Stimulated activated CD4-positive, alpha-beta T cell treated with anti-CD3 and anti-CD28 coated beads, TNF-alpha, amount 100 ng/mL, for 48 hours (primary cell): Measurements from ENCODE around the gene U2AF2.

Source experiments
- DNase-seq, 3 donors: peaks; one replicate each; pipeline ENCODE4 v3.0.0-alpha.2; 2020; ENCODE audit warnings: low read depth in 3 of 3

The U2AF2 gene

DNA sequence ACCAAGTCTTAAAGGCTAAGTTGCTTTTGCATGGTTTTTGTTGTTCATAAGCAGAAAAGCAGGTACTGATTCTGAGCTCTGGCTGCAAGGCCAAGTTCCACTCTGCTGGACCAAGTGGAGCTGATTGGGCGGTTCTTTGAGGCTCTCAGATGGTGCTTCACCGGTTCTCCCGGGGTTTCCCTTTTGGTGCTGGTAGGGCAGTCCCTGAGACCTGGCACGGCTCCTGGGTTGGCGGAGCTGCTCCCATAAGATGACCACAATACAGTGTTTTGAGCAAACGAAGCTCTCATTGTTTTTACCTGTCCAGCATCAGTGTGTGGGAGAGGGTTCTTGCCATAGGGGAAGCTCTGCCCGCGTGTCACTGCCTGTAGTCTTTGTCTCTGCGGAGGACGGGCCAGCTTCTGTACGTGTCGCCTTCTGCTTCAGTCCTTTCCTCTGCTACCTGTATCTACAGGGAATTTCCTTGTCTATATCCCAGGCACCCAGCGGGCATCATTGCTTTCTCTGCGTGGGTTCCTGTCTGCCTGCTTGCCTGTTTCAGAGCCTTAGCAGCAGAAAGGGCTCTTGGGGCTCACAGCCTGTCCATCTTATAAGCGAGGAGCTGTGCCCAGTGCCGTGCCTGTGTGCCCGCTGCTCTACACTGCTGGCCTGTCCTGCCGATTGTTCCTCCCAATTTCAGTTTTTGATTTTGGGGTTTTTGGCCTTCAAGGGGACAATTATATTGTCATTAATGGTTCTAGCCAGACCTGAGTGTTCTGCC, 2.3 kb downstream of the U2AF2 start:
- DNase-seq, result no peak

DNA sequence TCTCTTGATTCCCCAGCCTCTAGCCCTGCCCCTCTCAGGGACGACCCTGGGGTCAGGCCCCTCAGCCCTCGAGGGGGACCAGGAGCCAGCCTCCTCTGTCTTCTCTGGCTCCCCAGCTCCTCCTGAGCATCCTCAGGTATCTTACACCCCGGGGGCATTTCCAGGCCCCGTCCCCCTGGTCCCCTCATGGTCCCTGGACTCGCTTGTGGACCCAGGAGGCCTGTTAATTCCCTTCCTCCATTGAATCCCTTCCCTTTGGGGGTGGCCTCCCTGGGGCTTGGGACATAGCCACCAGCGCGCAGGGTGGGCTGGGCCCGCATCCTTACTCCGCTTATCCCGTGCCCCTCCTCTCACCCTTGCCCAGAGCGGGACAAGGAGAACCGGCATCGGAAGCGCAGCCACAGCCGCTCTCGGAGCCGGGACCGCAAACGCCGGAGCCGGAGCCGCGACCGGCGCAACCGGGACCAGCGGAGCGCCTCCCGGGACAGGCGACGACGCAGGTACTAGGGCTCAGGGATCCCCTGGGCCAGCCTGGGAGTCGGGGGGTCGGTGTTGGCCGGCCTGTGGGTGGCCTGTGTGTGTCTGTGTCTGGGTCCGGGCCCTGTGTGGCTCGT, 4.1 kb downstream of the U2AF2 start:
- DNase-seq, result no peak

DNA sequence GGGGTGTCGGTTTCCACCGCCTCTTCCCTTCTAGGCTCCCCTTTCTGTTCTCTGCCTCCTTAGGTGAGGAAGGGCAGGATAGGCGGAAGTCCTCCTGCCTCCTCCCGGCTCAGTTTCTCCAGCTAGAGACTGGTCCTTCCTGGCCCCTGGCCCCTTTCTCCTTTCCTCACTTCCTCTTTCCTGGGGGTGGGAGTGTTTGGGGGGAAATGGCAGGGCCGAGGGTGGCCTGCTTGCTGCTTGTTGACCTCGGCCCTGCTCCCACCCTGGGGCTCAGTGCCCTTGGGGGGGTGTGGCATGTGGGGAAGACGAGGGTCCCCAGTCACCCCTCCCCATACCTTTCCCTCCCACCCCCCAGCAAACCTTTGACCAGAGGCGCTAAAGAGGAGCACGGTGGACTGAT, 5.0 kb downstream of the U2AF2 start:
- DNase-seq, result no peak

DNA sequence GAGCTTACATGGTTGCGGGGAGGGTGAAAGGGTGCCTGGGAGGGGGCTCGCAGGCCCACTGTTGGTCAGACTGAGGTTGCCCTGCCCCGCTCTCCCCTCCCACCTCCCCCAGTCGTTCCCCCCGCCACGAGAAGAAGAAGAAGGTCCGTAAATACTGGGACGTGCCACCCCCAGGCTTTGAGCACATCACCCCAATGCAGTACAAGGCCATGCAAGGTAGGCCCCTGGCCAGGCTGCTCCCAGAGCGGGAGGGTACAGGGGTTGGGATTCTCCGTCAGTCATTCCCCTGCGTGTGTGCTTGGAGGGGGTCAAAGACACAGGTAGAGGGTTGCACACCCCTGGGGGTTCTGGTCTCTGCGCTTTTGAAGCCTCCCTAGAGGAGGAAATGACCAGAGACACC, 5.6 kb downstream of the U2AF2 start:
- no peak for DNase-seq

DNA sequence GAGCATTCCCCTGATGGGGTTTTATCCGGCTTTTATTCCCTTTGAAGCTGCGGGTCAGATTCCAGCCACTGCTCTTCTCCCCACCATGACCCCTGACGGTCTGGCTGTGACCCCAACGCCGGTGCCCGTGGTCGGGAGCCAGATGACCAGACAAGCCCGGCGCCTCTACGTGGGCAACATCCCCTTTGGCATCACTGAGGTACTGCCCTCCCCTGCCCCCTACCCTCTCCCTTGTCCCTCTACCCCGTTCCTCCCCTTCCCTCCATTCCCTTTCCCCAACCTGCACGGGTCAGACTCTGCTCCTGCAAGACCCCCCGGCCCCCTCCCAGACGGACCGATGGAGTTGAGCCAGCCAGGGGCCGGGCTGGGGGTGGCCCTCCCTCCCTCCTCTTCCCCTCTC, 6.2 kb downstream of the U2AF2 start:
- DNase-seq, result no peak

DNA sequence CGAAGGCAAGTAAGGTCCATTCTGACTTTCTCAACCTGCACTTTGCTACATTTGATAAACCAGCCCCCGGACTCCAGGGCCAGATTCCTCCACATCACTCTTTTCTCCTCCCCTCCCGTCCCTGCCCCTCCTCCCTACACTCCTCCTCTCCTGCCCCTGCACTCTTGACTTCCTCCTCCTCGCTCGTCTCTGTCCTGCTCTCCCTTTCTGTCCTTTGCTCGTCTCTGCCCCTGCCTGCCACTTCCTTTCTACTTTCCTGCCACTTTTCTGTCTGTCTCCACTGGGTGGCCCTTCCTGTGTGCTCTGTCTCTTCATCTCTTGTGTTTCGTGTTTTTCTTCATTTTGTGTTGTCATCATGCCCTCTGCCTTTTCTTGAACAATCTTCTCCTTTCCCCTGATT, 7.0 kb downstream of the U2AF2 start:
- DNase-seq, result no peak

DNA sequence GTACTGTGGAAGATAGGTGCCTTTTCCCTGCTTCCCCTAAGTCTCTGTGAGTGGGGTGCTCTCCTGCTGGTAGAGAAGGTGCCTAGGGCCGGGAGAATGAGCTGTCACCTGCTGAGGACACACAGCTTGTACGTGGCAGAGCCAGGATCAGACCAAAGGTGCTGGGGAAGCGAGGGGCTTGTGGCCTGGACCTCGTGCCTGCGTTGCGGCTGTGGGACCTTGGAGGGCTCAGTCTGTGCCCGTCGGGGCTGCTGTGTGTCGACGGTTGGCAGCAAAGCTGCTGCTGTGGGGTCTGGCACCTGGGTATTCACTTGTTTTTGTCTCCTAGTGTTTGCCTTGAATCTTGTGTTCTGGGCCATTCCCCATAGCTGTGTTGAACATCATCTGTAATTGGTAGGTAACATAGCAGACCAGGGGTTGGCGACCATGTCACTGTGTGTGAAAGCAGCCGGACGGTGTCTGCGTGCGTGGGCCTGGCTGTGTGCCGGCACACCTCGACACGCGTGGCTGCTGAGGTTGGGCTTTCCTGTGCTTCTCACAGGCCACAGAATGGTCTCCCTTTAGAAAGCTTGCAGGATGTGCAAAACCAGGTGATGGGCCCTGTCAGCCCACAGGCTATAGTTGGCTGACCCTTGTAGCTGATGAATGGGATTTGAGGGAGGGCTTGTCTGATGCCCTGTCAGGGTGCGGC, 9.2 kb downstream of the U2AF2 start:
- no peak for DNase-seq

DNA sequence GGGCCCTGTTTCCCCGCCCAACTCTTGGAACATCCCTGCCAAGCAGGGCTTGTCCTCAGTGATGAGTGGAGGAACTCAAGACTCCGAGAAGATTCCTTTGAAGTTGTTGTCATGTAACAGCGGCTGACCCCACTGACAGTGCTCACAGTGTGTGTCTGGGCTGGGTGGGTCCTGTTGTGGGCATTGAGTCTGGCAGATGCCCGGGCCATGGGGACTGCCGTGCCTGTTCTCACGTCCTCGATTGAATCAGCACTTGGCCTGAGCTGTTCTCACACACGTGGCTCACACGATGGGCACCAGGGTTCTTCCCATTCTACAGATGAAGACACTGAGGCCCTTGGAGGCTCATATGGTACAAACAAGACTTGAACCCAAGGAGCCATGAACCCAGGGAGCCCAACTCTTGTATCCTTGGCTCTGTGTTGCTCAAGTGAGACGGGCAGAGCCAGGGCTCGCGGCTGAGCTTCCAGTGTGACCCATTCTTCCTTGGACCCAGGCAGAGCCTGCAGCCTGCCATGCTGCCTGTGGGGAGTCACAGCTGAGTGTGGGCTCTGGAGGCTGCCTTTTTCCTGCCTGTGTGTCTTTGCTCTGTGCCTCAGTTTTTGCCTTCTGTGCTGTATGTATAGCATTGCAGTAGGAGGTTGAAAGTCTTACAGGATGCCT, 11.6 kb downstream of the U2AF2 start:
- DNase-seq, result no peak

DNA sequence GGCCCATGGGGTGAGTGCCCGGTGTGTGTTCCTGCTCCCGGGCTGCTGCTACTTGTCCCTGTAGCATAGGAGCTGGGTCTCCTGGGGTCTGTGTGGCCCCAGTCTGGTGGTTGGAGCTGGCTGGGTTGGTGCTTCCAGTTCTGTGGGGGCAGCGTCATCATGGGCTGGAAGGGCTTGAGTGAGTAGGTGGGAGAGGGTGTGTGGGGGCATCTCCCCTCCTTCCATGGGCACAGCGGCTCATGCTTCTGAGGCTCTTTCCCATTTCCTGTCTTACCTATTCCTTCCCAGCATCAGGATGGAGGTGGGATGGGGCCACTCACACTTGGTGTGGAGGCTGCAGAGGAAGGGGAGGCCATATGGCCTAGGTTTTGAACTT, 12.2 kb downstream of the U2AF2 start:
- no peak for DNase-seq

DNA sequence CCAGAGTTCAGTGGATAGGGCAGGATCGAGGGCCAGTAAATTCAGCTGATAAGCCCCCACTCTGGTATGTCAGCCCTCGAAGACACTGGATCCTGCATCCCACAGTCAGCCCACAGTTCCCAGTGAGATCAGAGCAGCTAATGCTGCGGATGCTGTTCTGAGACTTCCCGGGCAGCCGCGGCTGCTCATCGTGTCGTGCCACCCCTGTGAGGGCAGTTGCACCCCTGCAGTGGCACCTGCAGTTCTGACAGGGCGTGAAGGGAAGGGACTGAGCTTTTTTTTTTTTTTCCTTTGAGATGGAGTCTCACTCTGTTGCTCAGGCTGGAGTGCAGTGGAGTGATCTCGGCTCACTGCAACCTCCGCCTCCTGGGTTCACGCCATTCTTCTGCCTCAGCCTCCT, 12.7 kb downstream of the U2AF2 start:
- DNase-seq, result no peak

DNA sequence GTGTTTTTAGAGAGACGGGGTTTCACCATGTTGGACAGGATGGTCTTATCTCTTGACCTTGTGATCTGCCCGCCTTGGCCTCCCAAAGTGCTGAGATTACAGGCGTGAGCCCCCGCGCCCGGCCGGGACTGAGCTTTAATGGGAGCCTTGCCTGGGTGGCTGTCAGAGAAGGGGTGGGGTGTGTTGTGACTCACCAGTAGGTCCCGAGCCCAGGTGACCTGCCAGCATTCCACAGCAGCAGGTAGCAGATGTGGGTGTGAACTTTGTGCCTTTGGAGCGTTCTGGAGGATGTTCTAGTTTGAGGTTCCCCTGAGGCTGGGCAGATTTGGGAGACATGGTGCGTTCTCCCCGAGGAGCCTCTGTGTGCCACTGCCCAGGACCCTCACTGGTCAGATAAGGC, 13.1 kb downstream of the U2AF2 start:
- no peak for DNase-seq

DNA sequence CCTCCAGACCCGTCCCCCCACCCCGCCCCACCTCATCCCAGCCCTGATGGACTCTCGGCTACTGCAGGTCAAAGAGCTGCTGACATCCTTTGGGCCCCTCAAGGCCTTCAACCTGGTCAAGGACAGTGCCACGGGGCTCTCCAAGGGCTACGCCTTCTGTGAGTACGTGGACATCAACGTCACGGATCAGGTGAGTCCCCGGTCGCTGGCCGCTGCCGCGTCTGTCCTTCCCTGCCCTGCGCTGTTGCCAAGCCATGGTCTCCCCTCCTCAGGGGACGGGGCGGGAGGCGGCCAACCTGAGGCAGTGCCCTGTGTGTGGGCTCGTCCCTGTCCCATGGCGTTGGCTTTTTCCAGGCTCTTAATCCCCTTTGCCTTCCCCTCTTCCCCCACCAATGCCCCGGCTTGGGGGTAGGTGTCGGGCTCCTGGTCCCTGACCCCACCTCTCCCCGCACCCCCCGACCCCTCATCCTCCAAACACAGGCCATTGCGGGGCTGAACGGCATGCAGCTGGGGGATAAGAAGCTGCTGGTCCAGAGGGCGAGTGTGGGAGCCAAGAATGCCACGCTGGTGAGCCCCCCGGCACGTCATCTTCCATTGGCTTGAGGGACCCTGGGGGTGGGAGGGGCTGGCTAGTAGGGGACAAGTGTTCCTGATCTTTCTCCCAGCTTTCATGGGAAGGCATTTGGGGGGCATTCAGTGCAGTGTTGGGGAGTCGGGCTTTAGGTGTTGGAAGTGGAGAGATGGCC, 13.9 kb downstream of the U2AF2 start:
- DNase-seq, result no peak

DNA sequence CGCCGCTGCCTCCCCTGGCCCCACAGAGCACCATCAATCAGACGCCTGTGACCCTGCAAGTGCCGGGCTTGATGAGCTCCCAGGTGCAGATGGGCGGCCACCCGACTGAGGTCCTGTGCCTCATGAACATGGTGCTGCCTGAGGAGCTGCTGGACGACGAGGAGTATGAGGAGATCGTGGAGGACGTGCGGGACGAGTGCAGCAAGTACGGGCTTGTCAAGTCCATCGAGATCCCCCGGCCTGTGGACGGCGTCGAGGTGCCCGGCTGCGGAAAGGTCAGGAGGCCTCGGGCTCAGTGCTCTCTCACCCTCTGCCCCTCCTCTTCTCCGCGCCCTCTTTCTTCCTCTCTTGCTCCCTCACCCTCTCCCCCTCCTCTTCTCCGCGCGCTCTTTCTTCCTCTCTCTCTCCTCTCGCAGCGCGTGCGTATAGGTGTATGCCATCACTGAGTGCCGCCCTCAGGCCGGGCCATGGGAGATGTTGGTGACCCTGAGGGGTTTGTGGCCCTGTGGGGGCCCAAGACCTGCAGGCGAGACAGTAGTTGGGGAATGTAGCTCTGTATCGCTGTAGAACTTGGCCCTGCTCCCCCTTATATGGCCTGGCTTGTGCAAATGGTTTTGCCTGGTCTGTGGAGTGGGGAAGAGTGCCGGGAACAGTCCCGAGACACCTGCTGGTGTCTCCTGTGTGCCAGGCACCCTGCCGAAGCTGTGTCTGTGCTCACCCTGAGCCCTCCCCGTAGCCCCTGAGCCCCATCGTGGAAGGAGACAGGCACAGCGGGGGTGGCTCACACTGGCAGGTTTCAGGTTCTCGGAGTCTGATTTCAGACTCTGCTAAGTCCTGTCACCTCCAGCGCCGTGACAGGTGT, 14.8 kb downstream of the U2AF2 start:
- DNase-seq, result no peak

DNA sequence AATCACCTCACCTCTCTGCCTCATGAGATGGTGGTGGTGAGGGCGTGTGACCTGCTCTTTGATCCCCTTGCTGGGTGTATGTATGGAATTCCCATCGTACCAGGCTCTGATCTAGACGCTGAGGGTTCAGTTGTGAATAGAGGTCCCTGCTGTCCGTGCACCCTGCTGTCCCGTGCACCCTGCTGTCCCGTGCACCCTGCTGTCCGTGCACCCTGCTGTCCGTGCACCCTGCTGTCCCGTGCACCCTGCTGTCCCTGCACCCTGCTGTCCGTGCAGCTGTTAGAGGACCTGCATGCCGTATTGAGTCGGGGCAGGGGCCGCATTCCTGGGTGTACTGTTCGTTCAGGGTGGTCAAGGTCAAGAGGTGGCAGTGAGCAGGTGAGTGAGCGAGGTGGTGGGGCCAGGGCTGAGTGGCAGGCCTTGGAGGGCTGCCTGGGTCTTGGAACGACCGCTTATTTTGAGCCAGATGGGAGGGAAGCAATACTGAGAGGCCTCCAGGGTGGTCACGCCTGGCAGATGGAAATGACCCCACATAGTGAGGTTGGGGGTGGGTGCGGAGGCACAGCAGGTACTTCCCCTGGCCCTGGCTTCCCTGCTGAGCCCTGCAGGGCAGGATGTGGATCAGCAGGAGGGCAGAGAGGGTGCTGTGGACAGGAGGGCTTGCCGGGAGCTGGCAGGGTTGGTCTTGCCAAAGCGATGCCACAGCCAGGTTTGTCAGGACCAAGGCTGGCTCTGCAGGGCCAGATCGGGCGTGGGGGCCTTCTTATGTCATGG, 15.6 kb downstream of the U2AF2 start:
- DNase-seq, result no peak

DNA sequence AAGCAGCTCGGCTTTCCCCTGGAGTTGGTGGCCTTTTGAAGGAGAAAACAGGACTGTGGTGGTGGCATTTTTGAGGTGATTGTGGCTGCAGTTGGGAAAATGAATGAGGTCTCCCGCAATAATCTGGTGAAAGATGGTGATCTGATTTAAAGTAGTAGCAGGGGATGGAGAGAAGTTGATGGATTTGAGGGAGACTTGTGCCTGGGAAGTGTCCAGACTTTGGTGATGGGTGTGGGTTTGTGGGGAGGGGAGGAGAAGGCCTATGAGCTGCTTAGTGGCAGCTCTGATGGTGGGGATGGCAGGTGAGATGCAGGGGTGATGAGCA, 16.2 kb downstream of the U2AF2 start:
- DNase-seq, result no peak

DNA sequence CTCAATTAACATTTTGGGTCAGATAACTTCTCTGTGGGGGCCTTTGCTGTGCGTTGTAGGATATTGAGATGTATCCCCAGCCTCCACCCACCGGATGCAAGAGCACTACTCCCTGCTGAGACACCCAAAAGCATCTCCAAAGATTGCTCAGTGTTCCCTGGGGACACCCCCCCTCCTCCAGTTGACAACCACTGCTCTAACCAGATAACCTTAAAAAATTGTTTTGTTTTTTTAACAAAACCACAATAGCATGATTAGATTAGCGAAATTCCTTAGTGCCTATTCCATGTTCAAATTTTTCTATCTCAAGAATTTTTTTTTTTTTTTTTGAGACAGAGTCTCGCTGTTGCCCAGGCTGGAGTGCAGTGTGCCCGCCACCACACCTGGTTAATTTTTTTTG, 17.6 kb downstream of the U2AF2 start:
- DNase-seq, result no peak

DNA sequence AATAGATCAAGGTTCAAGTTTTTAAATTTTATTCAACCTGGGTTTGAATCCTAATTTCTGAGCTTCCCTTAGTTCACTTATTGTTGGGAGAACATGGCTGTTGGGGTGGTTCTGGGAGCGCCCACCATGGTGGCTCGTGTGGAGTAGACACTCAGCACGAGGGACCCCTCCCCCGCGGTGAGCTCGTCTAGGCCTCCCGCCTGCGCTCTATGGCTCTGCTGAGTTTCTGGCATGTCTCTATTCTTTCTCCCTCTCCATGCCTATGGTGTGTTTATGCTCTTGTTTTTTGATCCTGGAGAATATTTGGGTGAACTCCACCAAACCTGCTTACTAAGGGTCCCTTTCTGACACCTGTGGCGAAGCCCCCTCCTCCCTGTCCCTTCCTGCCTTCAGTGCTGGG, 18.6 kb downstream of the U2AF2 start:
- DNase-seq, result no peak

DNA sequence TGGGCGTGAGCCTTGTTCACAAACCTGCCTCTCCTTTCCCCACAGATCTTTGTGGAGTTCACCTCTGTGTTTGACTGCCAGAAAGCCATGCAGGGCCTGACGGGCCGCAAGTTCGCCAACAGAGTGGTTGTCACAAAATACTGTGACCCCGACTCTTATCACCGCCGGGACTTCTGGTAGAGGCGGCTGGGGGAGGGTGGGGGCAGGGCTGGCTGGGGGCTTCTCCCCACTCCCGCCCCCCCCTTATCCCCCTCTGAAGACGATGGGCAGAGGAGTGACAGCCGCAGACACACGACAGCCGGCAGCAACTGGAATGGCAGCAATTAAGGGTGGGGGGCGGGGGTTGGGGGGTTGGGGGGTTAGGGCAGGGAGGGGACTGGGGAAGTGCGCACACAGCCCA, 19.1 kb downstream of the U2AF2 start:
- no peak for DNase-seq

DNA sequence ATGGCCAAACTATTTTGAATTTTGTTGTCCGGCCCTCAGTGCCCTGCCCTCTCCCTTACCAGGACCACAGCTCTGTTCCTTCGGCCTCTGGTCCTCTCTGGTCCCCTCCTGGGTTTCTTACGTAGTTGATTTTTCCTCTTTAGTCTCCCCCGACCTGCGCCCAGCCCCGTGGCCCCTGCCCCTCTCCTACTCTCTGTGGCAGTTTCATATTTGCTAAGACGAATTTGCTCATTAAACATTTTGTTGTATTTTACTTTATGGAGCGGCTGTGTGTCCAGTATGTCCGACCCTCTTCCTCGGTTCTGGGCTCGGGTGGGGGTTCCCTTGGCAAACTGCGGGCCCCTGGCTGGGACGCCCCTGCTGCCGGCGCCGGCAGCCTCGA, 19.6 kb downstream of the U2AF2 start:
- DNase-seq, result no peak

DNA sequence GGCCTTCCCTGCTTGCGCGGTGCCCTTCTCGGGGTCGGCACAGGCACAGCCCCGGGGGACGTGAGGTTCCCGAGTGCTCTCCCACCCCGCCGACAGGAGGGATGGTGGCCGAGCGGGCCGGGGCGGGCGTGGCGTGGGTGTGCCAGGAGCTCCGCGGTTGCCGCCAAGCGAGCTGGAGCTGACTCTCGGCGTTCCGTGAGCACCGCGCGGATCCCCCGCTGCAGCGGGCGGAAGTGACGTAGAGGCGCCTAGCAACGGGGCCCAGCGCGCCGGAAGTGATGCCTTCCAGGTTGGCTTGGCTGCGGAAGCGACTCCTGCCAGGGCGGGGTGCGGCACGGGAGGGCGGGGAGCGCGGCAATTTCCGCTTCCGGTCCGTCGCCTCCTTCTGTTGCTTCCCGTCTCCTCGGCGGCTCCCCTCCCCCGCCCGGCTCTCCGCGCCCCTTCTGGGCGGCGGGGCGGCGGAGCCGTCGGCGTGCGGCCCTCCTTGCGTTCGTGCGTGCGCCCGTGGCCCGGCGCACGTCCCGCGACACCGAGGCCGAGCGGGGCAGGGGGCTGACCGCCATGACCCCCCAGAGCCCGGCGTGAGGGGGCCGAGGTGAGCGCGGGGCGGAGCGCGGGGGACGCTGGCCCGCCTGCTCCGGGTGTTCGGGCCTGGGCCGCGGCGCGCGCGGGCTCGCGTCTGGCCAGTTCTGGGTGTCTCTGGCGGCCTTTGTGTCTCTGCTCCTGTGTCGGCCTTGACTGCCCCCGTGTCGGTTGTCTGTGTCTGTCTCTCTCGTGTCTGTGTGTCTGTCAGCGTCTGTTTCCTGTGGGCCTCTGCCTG, 20.2 kb downstream of the U2AF2 start, which contains the start of gene EPN1:
EPN1 (plus strand) TSS at position 386 of the 820 bp plus-strand sequence. CDS start 3,402 bp downstream, outside the sequence.
- peak; percentile 96 to 97 (median 97) for DNase-seq
